ENCODE measurements around the gene TBC1D7.
A peak's percentile ranks its signal among the peaks of the same experiment; 100 is the strongest.

The TBC1D7 gene

GRCh38 chr6:13328076-13328874, at the start of gene TBC1D7:
TSS of gene TBC1D7 (minus strand) at chr6:13328537. CDS start at chr6:13326898, 1,639 bp downstream.
- DNase-seq (ENCODE audit: low read depth): peak; percentile 90

- DNase-seq (ENCODE audit: low read depth): no peak
These were observed 48.9 kb upstream of the TBC1D7 start for GRCh38 chr6:13377054-13377758.

GRCh38 chr6:13375360-13375878, 47.1 kb upstream of the TBC1D7 start:
- DNase-seq (ENCODE audit: low read depth): no peak

GRCh38 chr6:13373919-13374318, 45.6 kb upstream of the TBC1D7 start:
- no peak for DNase-seq (ENCODE audit: low read depth)

- no peak for DNase-seq (ENCODE audit: low read depth)
These were observed 45.1 kb upstream of the TBC1D7 start for GRCh38 chr6:13373488-13373886.

- DNase-seq (ENCODE audit: low read depth): no peak
These were observed 44.6 kb upstream of the TBC1D7 start for GRCh38 chr6:13372688-13373487.

- DNase-seq (ENCODE audit: low read depth): no peak
These were observed 43.7 kb upstream of the TBC1D7 start for GRCh38 chr6:13372076-13372475.

GRCh38 chr6:13371421-13372072, 43.2 kb upstream of the TBC1D7 start:
- DNase-seq (ENCODE audit: low read depth): peak; percentile 29

- no peak for DNase-seq (ENCODE audit: low read depth)
These were observed 42.3 kb upstream of the TBC1D7 start for GRCh38 chr6:13370623-13371022.

- no peak for DNase-seq (ENCODE audit: low read depth)
These were observed 41.3 kb upstream of the TBC1D7 start for GRCh38 chr6:13369591-13369990.

GRCh38 chr6:13368731-13369115, 40.4 kb upstream of the TBC1D7 start:
- peak; percentile 30 for DNase-seq (ENCODE audit: low read depth)

- no peak for DNase-seq (ENCODE audit: low read depth)
These were observed 39.9 kb upstream of the TBC1D7 start for GRCh38 chr6:13368079-13368730.

- no peak for DNase-seq (ENCODE audit: low read depth)
These were observed 39.1 kb upstream of the TBC1D7 start for GRCh38 chr6:13367396-13367795.

GRCh38 chr6:13365320-13365719, 37.0 kb upstream of the TBC1D7 start:
- no peak for DNase-seq (ENCODE audit: low read depth)

- no peak for DNase-seq (ENCODE audit: low read depth)
These were observed 36.5 kb upstream of the TBC1D7 start for GRCh38 chr6:13364842-13365241.

GRCh38 chr6:13362412-13362811, 34.1 kb upstream of the TBC1D7 start:
- no peak for DNase-seq (ENCODE audit: low read depth)

- DNase-seq (ENCODE audit: low read depth): no peak
These were observed 32.6 kb upstream of the TBC1D7 start for GRCh38 chr6:13360671-13361540.

- DNase-seq (ENCODE audit: low read depth): no peak
These were observed 30.9 kb upstream of the TBC1D7 start for GRCh38 chr6:13359287-13359686.

- DNase-seq (ENCODE audit: low read depth): no peak
These were observed 30.2 kb upstream of the TBC1D7 start for GRCh38 chr6:13358511-13358910.

- peak; percentile 70 for DNase-seq (ENCODE audit: low read depth)
These were observed 29.3 kb upstream of the TBC1D7 start for GRCh38 chr6:13357551-13358075.
